Activated CD8-positive, alpha-beta T cell treated with anti-CD3 and anti-CD28 coated beads for 36 hours (primary cell): ENCODE data around the gene NUTM1. TPM values are rescaled to one million over a fixed set of nuclear protein-coding genes. Genes with fewer than 3 reads are reported as not detected.

Source experiments
- ATAC-seq: fragments of 200-7000 bp; cut with Tn5 transposase; one replicate; pipeline ENCODE4 v1.10.0; 2021; ENCODE audit warnings: mild to moderate bottlenecking, moderate library complexity
- CTCF ChIA-PET: fragments of 350-600 bp; sonication (Branson Sonifier 250); formaldehyde crosslinking; loops from one replicate; lab custom pipeline; 2021; ENCODE audit warnings: antibody characterized with exemption; lab: Charles Lee
- POLR2A ChIA-PET: fragments of 350-600 bp; sonication (Branson Sonifier 250); formaldehyde crosslinking; loops from one replicate; lab custom pipeline; 2021; ENCODE audit warnings: antibody characterized with exemption; lab: Charles Lee
- DNase-seq: peaks from one replicate; pipeline ENCODE4 v3.0.0-alpha.2; 2020
- H3K27ac Mint-ChIP-seq: one replicate; pipeline ENCODE4 v1.8.0; 2021; ENCODE audit warnings: mild to moderate bottlenecking, mixed read lengths
- H3K27me3 Mint-ChIP-seq: one replicate; pipeline ENCODE4 v1.8.0; 2021; ENCODE audit warnings: mixed read lengths
- H3K36me3 Mint-ChIP-seq: one replicate; pipeline ENCODE4 v1.8.0; 2021; ENCODE audit warnings: low read depth, mixed read lengths
- H3K4me1 Mint-ChIP-seq: one replicate; pipeline ENCODE4 v1.8.0; 2021; ENCODE audit warnings: low read depth, mixed read lengths
- H3K4me3 Mint-ChIP-seq: one replicate; pipeline ENCODE4 v1.8.0; 2021; ENCODE audit warnings: mild to moderate bottlenecking, moderate library complexity, mixed read lengths
- H3K9me3 Mint-ChIP-seq: one replicate; pipeline ENCODE4 v1.8.0; 2021; ENCODE audit warnings: mixed read lengths
- CTCF ChIP-seq: fragments of 200-600 bp; IDR thresholded peaks from one replicate; pipeline ENCODE4 v1.8.0; 2022; ENCODE audit warnings: antibody characterized with exemption, mild to moderate bottlenecking
- intact Hi-C: fragments of 100-400 bp; cut with micrococcal nuclease; formaldehyde crosslinking; loops from one replicate; pipeline ENCODE4 v1.10.0; 2022
- total RNA-seq, 2 experiments: library from RNA; stranded (reverse); gene quantifications; one replicate each; pipeline ENCODE4 v1.2.3, GENCODE V29; 2021

Gene NUTM1
- total RNA-seq, 2 experiments from 2014 or later = not detected

- no peaks in the 10 kb centered on the region for H3K27me3 Mint-ChIP-seq
- no peak overlapping the region for H3K27ac Mint-ChIP-seq
- ChIA-PET CTCF (interaction anchor here (1.7 to 3.2 kb wide), 2 partner anchors 13 to 114 kb away, joined by 5 to 17 read pairs; partner anchors contain the start of gene LPCAT4), POLR2A (interaction anchor here (0.8 kb wide), 1 partner anchor 13 kb away, joined by 3 read pairs; the partner anchor contains the start of gene LPCAT4)
- ATAC-seq (no peak), DNase-seq (no peak)
- no peak for TF ChIP-seq CTCF
- no peaks in the 10 kb centered on the region for H3K9me3 Mint-ChIP-seq
- H3K4me3 Mint-ChIP-seq = no peak overlapping the region
- H3K4me1 Mint-ChIP-seq = no peaks in the 10 kb centered on the region
- peaks cover 14% of the 10 kb centered on the region for H3K36me3 Mint-ChIP-seq
- intact Hi-C loops = no loop called here
These were observed 11.2 kb downstream of the NUTM1 start for GRCh38 chr15:34354286-34354685.

GRCh38 chr15:34355241-34355640 is 12.1 kb downstream of the NUTM1 start:
- ChIA-PET POLR2A (interaction anchor here (1.4 kb wide), 1 partner anchor 11 kb away, joined by 3 read pairs; no protein-coding TSS in a partner anchor), CTCF (interaction anchor here (1.7 to 3.2 kb wide), 2 partner anchors 12 to 114 kb away, joined by 5 to 17 read pairs; partner anchors contain the start of gene LPCAT4)
- peaks cover 17% of the 10 kb centered on the region for H3K36me3 Mint-ChIP-seq
- H3K9me3 Mint-ChIP-seq = no peaks in the 10 kb centered on the region
- intact Hi-C loops = no loop called here
- no peak for ATAC-seq
- no peak overlapping the region for H3K4me3 Mint-ChIP-seq
- H3K27ac Mint-ChIP-seq = no peak overlapping the region
- no peaks in the 10 kb centered on the region for H3K4me1 Mint-ChIP-seq
- H3K27me3 Mint-ChIP-seq = no peaks in the 10 kb centered on the region
- no peak for DNase-seq
- no peak for TF ChIP-seq CTCF

GRCh38 chr15:34357653-34358052 is 14.5 kb downstream of the NUTM1 start:
- CTCF ChIA-PET = interaction anchor here (1.0 to 2.1 kb wide), 2 partner anchors 10 to 15 kb away, joined by 3 to 9 read pairs; partner anchors contain the start of gene LPCAT4
- POLR2A ChIA-PET = interaction anchor here (1.4 kb wide), 1 partner anchor 10 kb away, joined by 5 read pairs; no protein-coding TSS in a partner anchor
- H3K27ac Mint-ChIP-seq = no peak overlapping the region
- TF ChIP-seq CTCF = no peak
- ATAC-seq (no peak), DNase-seq (no peak)
- no peaks in the 10 kb centered on the region for H3K27me3 Mint-ChIP-seq
- H3K4me1 Mint-ChIP-seq = no peaks in the 10 kb centered on the region
- no peaks in the 10 kb centered on the region for H3K9me3 Mint-ChIP-seq
- intact Hi-C loops = no loop called here
- H3K4me3 Mint-ChIP-seq = no peak overlapping the region
- peaks cover 28% of the 10 kb centered on the region for H3K36me3 Mint-ChIP-seq

GRCh38 chr15:34358367-34358766 is 15.3 kb downstream of the NUTM1 start:
- H3K36me3 Mint-ChIP-seq = peaks cover 33% of the 10 kb centered on the region
- no peak for TF ChIP-seq CTCF
- CTCF ChIA-PET = interaction anchor here (0.7 to 2.1 kb wide), 4 partner anchors 9 to 149 kb away, joined by 3 to 9 read pairs (median 4); partner anchors contain the start of genes KATNBL1 and LPCAT4
- no peaks in the 10 kb centered on the region for H3K9me3 Mint-ChIP-seq
- H3K27me3 Mint-ChIP-seq = no peaks in the 10 kb centered on the region
- DNase-seq = no peak
- intact Hi-C loops = no loop called here
- H3K4me1 Mint-ChIP-seq = no peaks in the 10 kb centered on the region
- POLR2A ChIA-PET = interaction anchor here (1.4 kb wide), 1 partner anchor 9 kb away, joined by 5 read pairs; no protein-coding TSS in a partner anchor
- no peak overlapping the region for H3K27ac Mint-ChIP-seq
- no peak for ATAC-seq
- no peak overlapping the region for H3K4me3 Mint-ChIP-seq

- no peak for TF ChIP-seq CTCF
- no peak for ATAC-seq
- H3K4me3 Mint-ChIP-seq = no peak overlapping the region
- ChIA-PET POLR2A (interaction anchor here (1.4 kb wide), 1 partner anchor 9 kb away, joined by 5 read pairs; no protein-coding TSS in a partner anchor), CTCF (interaction anchor here (0.7 to 2.1 kb wide), 3 partner anchors 8 to 149 kb away, joined by 3 to 9 read pairs (median 4); partner anchors contain the start of genes KATNBL1 and LPCAT4)
- H3K27me3 Mint-ChIP-seq = no peaks in the 10 kb centered on the region
- H3K27ac Mint-ChIP-seq = no peak overlapping the region
- DNase-seq = no peak
- H3K36me3 Mint-ChIP-seq = peaks cover 33% of the 10 kb centered on the region
- intact Hi-C loops = no loop called here
- H3K9me3 Mint-ChIP-seq = no peaks in the 10 kb centered on the region
- no peaks in the 10 kb centered on the region for H3K4me1 Mint-ChIP-seq
These were observed 15.8 kb downstream of the NUTM1 start for GRCh38 chr15:34358948-34359347.
